GM19025 (cell line): Measurements from ENCODE around the gene TAF6L.
"Not testable (repeated sequence)": the region's sequence is repeated elsewhere in the genome, so short reads cannot be mapped to it uniquely, and the experiment has no call there.

ENCODE experiments used
- ATAC-seq: cut with Tn5 transposase; IDR thresholded peaks from one replicate; pipeline ENCODE4 v1.9.1; 2021; ENCODE audit warnings: mild to moderate bottlenecking, low read depth, moderate library complexity; ENCODE audit not compliant: unreplicated experiment

The TAF6L gene

DNA sequence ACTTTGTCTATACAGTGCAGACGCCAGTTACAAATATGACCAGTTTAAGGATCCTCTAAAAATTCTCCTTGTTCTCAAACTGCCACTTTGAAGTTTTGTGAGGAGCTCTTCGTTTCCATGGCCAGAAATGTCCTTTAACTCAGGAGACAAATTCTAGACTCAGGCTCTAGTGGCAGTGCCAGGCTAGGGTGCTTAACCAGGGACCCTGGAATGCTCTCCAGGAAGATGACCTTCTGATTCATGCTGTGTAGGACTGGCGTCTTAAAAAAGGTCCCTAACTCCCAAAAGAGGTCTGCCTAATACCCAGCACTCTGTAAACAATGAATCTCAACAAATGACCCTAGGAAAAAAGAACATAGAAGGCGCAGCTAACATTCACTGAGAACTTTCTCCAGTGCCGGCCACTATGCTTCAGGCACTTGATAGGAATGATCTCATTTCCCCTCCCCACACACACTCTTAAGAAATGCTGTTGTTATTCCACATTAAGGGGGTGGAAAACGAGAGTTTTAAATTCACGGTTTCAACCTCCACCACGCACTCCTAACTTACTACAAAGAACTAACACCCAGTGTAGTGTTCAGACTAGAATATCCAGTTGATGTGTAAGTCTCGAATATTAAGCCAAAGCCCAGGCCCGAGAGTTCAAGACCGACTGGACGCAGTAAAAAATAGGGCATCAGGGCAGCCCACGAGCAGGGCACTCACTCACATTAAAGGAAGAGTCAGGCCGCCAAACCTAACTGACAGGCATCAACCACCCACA, 33.3 kb downstream of the TAF6L start:
- ATAC-seq: no peak

DNA sequence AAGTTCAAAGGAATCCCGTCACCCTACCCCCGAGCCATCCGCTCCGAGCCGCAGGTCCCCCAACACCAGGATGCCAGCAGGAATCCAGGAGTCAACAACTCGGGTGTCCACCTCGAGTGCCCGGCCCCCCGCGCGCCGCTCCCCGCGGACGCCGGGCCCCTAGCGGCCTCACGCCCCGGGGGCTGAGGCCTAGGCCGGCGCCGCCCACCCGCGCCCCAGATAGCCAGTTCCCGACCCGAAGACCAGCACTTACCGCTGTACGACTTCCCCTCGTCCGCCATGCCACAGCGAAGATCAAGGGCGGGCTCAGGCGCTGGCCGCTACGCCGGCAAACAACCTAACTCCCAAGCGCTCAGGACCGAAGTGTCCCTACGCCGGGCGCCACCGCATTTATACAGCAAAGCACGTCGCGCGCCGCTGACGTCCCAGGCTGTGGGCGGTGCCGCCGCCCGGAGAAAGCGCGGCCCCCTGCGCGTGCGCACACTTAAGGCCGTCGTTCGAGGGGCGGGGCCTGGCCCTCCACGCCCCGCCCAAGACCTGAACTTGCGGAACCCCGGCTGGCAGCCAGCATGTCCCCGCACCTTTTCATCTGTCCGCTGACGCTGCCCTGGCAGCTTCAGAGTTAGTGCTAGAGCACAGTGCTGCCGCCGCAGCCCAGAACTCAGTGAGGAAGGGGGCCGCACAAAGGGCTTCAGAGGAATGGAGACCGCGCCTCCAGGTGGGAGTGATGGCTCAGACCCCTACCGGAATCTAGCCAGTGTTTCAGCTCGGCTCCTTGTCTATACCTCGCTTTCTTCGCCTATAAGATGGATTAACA, 34.1 kb downstream of the TAF6L start, which contains the start of gene NXF1:
Gene NXF1, minus strand, starts transcription at position 365 of the 817 bp plus-strand sequence. Its CDS starts 84 bp downstream, at position 281.
- peak; percentile 78 for ATAC-seq

- no peak for ATAC-seq
Observed at GRCh38 chr11:62805961-62806441, 34.8 kb downstream of the TAF6L start.

GRCh38 chr11:62806611-62807121, 35.5 kb downstream of the TAF6L start:
- ATAC-seq: no peak

DNA sequence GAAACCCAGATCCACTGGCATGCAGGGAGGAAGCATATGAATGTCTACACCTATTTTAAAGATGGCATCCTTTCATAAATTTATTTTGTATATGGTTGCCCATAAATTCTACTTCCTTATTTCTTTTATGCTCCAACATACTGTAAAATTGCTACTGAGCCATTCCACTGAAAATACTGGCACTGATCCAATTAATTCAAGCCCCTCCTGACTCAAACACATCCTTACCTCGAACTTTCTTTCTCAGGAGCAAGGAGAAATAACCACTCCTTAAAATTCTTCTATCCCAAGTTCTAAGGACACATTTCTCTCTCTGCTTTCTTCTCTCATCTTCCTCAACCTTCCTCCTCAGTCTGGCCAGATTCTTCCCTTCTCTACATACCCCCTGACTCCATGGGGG, 39.6 kb downstream of the TAF6L start:
- no peak for ATAC-seq

- no peak for ATAC-seq
Observed at GRCh38 chr11:62811659-62812058, 40.5 kb downstream of the TAF6L start.

GRCh38 chr11:62816557-62816956, 45.4 kb downstream of the TAF6L start:
- no peak for ATAC-seq

DNA sequence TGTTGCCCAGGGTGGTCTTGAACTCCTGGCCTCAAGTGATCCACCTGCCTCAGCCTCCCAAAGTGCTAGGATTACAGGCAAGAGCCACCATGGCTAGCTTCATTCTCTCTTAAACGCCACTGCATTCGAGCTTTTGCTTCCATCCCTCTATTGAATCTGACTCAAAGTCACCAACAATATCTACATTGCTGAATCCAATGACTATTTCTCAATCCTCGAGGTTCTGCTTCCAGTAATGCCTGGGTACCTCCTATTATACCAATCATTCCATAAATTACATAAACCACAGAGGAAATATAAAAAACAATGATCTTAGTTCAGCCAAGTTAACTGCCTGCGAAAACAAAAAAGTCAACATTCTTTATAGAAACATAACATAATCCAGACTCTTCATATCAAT, 45.9 kb downstream of the TAF6L start:
- ATAC-seq: no peak

- no peak for ATAC-seq
Observed at GRCh38 chr11:62823677-62824076, 52.5 kb downstream of the TAF6L start.

GRCh38 chr11:62828130-62828529, 56.9 kb downstream of the TAF6L start:
- ATAC-seq: not testable (repeated sequence)

- no peak for ATAC-seq
Observed at GRCh38 chr11:62830904-62831519, 59.8 kb downstream of the TAF6L start.

GRCh38 chr11:62831520-62832335, 60.5 kb downstream of the TAF6L start, which contains the start of gene STX5:
STX5 (minus strand) TSS chr11:62832051; CDS start chr11:62831243, 808 bp downstream.
- peak; percentile 87 for ATAC-seq

GRCh38 chr11:62832336-62833234, 61.4 kb downstream of the TAF6L start, which contains the start of gene TEX54:
TEX54 (minus strand) TSS chr11:62832841.
- peak; percentile 2 for ATAC-seq

DNA sequence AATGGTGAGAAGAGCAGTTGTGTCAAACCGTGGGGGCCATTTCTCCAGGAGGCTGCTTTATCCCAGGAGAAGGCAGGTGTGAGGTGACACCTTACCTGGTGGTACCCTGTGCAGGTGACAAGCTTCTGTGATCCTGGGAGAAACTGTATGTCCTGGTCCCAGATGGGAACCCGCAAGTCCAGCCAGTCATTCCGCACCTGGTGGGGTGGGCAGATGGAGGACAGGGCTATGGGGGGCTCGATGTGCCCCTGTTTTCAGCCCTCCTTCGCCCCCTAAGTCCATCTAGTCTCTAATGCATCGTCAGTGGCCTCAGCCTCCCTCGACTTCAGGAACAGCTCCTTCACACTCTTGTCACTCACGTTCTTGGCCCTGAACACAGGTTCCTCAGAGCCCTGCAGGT, 64.1 kb downstream of the TAF6L start:
- ATAC-seq: no peak
